EL (cell line): ENCODE data around the gene AFF3.
A peak's percentile ranks its signal among the peaks of the same experiment; 100 is the strongest.

Experiments used
- DNase-seq: peaks from one replicate; pipeline ENCODE4 v3.0.0-alpha.2; 2016

AFF3 gene

DNA sequence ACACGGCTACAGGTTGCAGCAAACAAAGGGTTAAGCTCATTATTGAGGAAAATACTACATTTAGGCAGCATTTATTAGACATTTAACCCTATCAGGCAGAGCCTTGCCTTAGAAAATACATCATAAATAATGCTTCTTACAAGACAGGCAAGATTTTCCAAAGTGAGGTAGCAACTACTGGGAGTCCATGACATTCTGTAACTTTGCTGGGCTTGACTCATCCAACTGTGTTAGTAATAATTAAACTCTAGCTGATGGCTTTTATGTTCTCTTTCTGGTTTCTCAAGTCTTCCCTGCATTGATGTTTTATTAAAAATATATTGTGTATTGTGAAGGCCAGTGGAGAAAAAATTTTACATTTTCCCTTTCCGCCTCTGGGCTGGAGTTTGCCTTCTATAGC is 291.3 kb downstream of the AFF3 start:
- no peak for DNase-seq

DNA sequence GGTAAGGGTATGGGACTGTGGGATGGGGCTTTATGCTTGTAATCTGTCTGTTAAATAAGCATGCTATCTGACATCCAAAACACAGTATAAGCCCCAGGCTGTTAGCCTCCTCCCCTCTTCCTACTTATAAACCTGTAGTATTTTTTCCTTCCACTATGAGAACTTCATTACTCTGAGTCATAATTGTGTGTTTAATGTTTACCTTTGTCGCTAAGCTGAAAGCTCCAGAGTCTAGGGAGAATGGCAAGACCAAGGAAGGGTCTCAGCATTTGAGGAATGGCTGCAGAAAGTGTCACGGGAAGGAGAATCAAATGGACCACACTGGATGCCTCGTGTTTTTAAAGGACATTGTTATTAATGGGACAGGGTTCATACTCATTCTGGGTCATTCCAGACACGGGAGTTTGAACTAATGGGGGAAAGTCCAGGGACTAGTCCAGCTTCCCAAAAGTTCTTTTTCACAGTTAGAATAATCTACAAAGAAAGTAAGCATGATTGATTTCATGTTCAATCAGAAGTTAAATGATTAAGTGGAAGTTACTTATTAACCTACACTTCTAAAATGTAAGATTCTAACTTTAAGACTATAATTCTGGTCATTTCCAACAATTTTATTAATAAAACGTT is 292.2 kb downstream of the AFF3 start:
- peak; percentile 19 for DNase-seq

DNA sequence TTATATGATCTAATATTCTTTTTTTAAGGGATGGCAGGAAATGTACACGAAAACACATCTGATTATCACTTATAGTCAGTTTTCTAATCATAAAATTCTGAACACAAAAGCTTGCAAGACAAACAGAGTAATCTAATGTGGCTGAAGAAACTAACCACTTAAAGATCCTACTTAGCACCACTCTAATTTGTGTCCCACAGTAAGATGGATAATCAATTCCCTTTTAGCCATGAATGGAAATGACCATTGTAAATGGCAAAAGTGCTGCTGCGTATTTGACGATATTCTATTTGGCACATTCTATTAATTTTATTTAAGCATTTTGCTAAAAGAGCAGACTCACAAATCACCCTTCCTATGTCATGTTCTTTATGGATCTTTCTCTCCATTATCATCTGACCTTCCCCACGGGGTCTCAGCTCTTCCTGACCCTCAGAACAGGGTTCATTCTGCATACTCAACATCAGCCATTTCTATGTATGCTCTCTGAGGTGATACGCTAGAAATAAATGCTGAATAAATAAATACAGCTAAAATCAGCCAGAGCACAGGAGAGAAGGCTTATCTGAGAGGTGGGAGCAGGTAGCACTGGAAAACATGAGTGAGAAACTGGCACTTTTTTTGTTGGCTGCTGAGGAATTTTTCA is 295.8 kb downstream of the AFF3 start:
- DNase-seq = no peak

DNA sequence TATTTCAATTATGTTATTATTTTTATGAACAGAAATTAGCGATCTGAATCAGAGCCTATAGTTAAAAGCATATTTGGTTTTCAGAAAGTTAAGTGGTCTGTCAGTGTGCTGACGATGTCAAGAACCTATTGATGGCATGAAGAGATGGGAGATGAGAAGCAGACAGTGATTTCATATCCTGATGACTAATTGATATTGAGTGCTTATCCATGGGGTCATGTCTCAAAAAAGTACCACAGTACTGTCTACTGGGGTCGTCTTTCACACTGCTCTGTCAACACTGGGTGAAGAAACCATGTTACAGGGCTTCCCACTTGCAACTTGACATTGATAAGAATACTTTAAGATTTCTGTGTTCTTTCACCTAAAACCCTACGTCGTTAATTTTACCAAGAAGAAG is 297.1 kb downstream of the AFF3 start:
- DNase-seq = no peak

DNA sequence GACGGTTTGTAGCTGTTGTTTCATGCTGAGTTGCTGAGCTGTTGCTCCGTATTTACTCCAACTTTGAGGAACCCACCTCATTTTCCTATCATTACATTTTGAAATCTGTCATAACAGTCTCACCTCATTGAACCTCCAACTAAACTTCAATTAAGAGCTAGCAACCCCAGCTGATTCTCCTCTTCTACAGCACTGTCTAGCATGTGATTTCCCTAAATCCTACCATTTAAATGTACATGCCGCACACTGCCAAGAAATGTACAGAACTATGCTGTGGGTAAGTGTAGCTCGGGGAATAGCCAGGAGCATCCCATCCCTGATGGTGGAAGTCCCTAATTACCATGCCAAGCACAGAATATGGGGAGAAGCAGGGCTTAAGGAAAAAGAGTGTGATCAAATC is 299.9 kb downstream of the AFF3 start:
- no peak for DNase-seq

DNA sequence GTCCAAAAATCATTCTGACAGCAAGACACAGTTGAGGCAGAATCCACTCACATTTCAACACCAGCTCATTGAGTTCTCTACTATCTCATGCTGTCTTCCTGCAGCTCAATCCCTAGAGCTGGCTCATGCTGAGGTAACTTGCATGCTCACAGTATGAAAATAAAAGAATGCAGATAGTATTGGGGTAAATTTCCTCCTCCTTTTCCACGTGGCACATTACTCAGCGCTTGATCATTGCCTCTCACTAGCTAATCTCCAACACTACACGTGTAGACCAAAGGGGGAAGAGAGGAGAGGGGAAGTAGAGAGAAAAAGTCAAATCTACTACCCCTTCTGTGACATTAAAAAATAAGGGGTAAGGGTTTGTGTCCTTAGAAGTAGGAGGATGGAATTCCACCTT is 300.6 kb downstream of the AFF3 start:
- DNase-seq = peak; percentile 84

DNA sequence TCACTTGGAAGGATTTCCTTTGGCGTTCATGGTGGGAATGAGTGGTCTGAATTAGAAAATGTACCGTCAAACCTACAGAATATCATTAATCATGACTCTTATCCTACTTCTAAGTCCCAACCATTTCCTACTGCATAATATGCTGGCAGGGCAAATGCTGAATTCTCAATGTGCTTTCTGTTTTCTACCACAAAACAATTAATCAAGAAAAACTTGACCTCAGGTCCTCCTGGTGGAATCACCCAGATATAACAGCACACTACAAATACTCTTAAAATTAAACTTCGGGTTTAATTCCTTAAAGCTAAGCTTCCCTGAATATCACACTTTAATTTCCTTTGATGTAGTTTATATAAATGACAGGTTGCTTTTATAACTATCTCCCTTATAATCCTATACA is 301.6 kb downstream of the AFF3 start:
- no peak for DNase-seq

DNA sequence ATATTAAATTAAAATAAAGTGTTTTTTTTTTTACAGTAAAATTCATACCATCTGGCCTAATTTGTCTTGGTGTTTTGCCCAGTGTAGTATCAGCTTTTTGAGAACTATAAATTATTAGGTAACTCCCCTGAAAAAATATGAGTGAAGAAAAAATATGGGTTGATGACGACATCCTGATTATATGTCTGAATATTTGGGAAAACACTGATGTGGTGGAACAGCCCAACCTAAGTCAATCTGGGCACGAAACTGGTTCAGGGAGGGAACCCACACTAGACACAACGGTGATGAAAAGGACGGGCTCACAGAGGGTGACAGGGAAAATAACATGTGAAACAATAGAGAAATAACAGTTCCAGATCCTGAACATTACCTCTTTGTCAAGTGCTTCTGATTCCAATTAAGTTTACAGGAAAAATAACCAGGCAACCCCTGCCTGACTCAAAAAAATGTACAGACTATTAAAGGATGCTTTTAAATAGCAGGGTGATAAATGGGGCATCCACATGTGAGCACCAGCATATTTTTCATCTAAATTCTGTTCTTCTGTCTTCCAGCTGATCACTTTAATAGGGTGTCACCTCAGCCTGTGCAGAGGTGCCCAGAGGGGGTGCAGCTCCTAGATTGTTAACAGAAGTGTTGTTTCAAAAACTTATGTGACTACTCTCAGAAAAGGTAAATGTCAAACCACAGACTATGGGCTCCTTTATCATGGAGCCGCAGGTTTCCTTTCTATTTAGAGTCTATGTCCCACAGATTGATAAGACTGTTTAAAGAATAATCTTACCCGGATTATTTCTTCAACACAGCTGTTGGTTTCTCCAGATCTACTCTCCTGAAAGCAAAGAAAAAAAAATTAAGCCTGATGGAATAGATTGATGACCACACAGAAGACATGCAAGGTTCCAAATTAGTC is 305.4 kb downstream of the AFF3 start:
- DNase-seq = peak; percentile 60

DNA sequence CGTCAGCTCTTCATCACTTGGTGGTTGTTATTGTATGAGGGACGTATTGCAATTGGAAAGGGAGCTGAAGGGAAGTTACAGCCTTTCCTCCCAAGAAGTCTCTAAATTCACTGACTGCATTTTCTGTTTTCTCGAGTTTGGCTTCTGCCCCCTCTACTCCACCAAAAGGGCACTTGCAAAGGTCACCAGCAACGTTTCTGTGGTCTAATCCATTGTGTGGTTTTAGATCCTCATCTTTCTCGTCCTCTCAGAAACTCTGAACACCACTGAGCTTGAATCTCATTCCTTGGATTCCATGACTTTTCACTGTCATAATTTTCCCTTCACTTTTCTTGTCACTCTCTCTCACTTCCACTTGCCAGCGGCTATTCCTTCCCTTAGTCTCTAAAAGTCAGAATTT is 308.0 kb downstream of the AFF3 start:
- no peak for DNase-seq

DNA sequence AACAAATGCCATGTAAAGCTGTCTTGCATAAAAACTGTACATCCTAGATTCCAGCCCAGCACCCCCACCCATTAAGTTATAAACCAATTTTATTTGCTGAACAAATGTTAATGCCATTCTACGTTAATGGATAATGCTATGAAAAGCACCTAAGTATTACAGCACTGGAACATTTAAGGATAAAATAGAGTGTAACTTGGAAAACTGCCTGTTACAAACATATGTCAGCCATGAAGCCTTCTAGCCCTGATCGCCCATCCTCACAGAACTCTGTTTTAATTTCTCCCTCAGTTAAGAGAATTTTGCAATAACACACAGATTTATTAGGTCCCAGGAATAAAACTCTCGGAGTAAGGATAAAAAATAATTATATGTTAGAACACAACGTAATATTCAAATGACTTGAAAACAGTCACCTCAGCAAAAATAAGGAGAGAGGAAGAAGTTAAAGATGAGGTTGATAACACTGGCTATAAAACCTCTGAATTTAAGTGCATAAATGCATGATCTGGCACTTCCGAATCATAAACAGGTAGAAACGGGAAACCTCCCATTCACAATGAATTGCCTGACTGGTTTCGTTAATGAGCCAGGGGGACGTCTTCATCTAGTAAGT is 308.7 kb downstream of the AFF3 start:
- DNase-seq = no peak

DNA sequence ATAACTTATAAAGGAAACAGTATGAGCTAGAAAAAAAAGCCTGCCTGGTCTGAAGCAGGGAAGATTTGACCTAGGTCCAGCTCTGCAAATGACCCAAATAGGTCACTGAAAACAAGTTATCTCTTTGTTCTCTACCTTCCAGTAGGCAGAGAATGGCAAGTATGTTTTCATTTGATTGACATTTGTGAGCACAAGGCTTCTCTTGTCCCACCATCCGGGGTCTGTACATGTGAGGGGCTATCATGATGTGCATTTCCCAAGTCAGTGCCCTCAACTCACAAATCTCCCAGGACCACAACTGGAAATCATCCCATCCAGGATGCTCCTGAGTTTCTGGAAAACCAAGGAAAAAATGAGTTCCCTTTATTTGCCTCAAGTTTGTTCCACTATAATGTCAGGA is 309.5 kb downstream of the AFF3 start:
- no peak for DNase-seq

DNA sequence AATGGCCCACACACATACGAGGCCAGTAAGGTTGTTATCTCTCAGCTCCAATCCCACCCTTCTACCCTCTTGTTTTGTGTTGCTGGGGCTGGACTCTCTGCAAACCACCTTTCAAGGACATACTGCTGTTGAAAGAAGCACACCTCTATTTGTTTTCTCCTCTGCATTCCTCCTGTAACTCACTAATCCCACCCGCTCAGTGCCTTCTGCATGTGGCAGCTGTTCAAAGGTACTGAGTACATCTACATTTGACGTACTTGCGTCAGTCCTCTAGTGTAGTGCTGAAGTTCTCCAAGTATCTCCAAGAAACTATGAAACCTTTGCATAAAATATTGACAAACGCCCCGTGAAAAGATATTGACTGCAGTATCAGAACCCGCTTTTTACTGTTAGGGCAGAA is 310.6 kb downstream of the AFF3 start:
- no peak for DNase-seq

DNA sequence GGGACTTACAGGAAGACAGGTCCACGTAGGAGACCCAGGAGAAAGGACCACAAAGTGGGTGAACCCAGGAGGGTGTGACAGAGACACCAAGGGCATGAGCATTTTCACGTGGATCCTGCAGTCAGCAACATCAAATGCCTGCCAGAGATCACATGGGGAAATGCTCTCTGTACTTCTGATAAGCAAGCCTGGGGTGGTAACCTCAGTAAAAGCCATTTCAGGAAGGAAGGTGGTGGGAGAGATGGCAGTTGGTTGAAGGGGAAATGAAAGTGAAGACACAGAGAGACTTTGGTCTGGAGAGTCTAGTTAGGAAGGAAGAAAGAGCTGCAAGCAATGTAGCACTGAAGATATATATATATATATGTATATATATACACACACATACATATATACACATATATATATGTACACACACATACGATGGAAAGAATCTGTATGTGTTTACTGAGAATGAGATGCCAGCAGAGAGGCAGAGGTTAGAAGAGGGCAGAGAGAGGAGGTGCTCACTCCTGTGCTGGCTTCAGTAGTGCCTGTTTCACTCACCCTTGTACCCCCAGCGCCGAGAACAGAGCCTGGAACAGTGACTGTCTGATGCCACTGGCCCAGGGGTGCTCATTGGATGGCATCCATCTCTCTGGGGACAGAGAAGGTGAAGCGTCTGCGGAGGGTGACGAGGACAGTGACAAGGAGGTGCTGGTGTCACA is 314.9 kb downstream of the AFF3 start:
- DNase-seq = no peak

DNA sequence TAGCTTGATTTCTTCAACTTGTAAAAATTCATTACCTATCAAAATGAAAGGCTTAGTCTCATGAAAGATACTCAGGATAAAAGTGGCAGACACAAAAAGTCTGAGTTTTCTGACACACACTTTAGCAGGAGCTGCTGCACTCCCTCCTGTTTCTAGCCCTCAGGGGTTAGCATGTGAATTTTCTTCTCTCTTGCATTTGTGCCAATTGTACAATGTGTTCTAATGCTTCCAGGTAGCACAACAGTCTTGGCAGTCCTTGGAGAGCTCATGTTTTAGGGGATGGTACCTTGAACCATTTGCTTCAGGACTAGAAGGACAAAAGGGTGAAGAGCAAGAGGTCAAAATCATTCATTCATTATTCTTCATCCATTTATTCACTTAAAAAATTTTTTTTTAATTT is 316.8 kb downstream of the AFF3 start:
- DNase-seq = no peak

DNA sequence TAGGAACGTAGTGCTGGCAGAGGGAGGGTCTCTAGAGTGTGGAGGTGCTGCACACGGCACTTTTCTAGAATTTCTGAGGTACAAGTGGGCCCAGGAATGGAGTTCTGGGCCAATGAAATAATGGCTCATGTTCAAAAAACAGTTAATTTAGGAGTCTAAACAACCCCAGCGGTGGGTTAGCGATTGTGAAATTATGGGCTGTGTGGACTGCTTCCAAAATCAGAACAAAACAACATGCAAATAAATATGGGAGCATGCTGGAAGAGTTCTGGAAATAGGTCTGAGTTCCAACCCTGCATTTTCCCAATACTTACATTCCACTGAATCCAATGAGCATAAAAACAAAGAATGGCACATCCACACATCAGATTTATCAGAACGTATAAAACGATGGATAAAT is 317.6 kb downstream of the AFF3 start:
- no peak for DNase-seq

DNA sequence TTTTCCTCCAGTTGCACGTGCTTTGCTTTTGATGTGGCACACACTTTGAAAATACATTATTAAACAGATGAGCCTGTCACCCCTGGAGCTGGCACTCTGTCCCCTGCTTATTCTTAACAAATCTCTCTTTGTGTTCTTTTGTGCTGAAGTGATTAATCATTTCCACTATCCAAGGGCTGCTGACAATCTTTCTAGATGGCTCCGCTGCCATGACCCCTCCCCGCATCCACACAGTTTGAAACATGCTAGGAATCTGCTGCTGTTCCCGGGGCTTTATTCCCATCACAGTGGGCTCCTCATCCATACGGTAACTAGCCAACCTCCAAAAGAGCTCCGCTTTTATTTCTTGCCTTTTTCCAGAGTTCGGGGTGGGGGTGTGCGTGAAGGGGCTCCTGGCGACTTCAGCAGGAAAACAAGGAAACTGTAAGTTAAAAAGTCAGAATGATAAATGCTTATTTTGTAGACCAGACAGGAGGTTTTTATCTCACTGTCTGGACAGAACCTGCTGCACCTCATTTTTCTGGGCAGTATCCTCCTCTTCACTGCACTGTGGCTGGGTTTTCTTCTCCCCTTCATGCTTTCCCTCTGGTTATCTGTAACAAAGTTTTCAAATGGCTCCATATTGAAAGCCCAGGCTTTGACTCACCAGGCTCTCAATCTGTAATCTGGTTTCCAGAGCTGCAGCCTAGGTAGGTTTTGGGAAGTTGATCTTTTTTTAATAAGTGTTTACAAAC is 319.7 kb downstream of the AFF3 start:
- DNase-seq = no peak

DNA sequence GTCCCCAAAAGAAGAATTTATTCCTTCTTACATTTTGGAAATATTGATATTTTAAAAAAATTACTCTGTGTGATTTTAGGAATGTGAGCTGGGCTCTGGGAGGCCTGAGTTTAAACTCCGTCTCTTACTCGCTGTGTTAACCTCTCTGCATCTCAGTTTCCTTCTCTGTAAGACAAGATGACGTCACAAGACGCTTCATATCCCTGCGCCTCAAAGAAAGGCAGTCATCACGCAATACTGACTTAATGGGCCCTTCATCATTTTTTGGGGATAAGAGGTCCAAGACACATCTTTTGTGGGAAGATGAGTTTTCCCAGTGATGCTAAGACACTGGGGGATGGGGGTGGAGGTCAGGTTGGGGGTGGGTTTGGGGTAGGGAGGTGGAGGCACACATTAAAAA is 320.4 kb downstream of the AFF3 start:
- DNase-seq = no peak

DNA sequence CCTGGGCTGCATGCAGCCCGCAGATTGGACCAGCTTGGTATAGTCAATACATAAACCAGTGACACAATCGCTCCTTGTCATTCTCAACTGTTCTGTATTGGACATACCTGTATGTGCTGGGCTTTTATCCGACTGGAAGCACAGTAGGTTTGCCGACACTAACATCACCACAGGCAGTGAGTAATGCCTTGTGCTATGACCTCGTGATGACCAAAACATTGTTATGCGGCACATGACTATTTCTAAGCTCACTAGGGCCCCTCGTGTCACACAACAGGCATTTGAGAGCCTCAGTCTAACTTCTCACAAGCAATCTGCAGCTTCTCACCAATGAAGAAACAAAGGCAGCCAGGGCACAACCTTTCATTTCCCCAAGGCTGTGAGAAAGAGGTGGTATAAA is 320.8 kb downstream of the AFF3 start:
- peak; percentile 86 for DNase-seq

DNA sequence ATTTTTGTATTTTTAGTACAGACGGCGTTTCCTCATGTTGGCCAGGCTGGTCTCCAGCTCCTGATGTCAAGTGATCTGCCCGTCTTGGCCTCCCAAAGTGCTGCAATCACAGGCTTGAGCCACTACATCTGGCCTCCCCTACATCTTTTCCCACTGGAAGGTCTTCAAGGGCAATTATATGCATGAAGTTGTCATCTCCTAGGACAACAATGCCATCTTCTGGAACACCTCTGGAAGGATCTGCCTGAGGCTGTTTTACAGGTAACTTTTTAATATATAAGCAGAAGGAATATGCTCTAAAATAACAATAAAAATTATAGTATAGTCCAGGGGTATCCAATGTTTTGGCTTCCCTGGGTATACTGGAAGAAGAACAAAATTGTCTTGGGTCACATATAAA is 321.4 kb downstream of the AFF3 start:
- no peak for DNase-seq

DNA sequence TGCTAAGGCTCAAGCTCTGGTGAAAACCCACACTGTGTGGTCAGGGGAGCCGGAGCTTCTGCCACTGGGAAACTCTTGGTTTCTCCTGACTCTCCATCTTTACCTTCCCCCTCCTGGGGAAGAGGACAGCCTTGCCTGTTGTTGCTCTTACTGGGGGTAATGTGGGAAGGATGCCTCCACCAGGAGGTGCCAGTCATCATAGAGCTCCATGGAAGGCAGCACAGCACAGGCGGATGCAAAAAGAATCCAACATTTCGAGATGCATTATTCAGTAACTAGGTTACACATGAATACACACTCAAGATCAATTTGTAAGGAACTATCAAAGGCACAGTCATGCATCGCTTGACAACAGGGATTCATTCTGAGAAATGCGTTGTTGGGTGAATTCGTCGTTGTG is 322.6 kb downstream of the AFF3 start:
- no peak for DNase-seq

DNA sequence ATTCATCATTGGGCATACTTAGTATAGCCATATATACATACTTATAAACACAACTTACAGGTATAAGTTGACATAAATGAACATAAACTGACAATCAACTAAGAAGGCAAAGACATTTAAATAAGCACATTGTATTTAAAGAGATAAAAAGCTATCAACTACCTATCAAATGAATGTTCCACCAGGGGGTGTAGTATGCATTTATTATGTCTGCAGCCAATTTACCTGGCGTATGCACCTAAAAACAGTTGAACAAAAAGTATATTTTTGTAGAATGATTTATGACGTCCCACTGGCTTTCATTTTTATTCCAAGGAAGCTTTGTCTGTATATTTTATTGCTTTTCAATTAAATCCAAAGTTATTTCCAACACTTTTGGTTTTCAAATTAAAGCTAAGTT is 323.5 kb downstream of the AFF3 start:
- no peak for DNase-seq

DNA sequence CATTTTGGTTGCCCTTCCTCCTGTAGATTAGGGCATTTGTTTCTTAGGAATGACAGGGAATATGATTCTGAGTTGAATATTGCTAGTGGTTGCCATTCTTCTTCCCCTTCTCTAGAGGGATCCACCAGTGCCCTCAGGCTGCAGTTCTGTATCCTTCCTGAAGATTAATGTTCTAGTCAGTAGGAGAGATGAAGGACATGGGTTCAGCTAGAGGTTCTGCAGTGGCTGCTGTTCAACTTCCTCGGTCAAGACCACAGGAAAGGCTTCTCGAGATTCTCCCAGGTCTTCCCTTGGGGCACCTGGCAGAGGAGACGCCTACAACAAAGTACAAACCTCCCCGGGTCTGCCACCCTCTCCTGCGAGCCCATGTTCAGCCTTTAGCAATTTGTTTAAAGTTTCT is 325.5 kb downstream of the AFF3 start:
- DNase-seq = no peak
